ENCODE data around the gene INSYN2B.

INSYN2B gene

GRCh38 chr5:169895926-169896325 lies 84.4 kb downstream of the INSYN2B start:
- H3K36me3 ChIP-seq (ENCODE audit: low read length): no peaks in the 10 kb centered on the region
- H3K9me2 ChIP-seq (replicated peaks; ENCODE audit: insufficient read depth, low read length): no peaks in the 10 kb centered on the region
- no peaks in the 10 kb centered on the region for H4K20me1 ChIP-seq (ENCODE audit: low read depth, low read length)
- H3K27me3 ChIP-seq (ENCODE audit: low read length): no peaks in the 10 kb centered on the region
- no peak overlapping the region for H3K27ac ChIP-seq (ENCODE audit: low read depth, low read length)
- H3K9ac ChIP-seq (ENCODE audit: low read length): no peak overlapping the region
- no peak overlapping the region for H2AFZ ChIP-seq (ENCODE audit: low read depth, low read length, severe bottlenecking)
- H3K4me2 ChIP-seq (ENCODE audit: low read depth, low read length, poor library complexity, severe bottlenecking): no peak overlapping the region
- no peaks in the 10 kb centered on the region for H3K9me3 ChIP-seq (ENCODE audit: insufficient read depth, low read length)
- no peaks in the 10 kb centered on the region for H3F3A ChIP-seq (ENCODE audit: insufficient read depth)
- no peak for TF ChIP-seq CTCF (IDR thresholded peaks at IDR 0.05; ENCODE audit: insufficient read depth, low read length, poor library complexity, severe bottlenecking)
- no peak for TF ChIP-seq EZH2phosphoT487 (conservative IDR thresholded peaks at IDR 0.05; ENCODE audit: low read length)
- no peaks in the 10 kb centered on the region for H3K79me2 ChIP-seq (ENCODE audit: insufficient read depth, low read length)
- no peak overlapping the region for H3K4me3 ChIP-seq (ENCODE audit: insufficient read depth, low read length, poor library complexity, severe bottlenecking)

DNA sequence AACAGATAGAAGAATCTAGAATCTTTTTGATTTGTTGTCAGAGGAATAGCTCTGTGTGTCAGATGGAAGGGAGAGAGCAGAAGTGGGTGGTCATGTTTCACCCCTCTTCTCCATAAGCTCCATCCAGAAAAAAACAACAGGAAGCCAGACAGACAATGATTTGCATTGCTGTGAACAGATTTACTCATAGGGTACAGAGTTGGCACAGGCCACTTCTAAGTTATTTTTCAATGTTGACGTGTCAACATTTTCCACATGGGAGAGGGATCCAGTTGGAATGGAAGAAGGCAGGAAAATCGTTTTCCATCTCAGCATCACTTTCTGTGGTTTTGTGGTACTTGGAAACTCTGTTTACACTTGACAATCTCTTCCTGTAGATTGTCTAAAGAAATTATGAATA lies 86.7 kb downstream of the INSYN2B start:
- H3K9me3 ChIP-seq (ENCODE audit: insufficient read depth, low read length): no peaks in the 10 kb centered on the region
- no peak for TF ChIP-seq EZH2phosphoT487 (conservative IDR thresholded peaks at IDR 0.05; ENCODE audit: low read length)
- no peak for TF ChIP-seq CTCF (IDR thresholded peaks at IDR 0.05; ENCODE audit: insufficient read depth, low read length, poor library complexity, severe bottlenecking)
- H3K9me2 ChIP-seq (replicated peaks; ENCODE audit: insufficient read depth, low read length): no peaks in the 10 kb centered on the region
- H3F3A ChIP-seq (ENCODE audit: insufficient read depth): no peaks in the 10 kb centered on the region
- no peak overlapping the region for H3K4me2 ChIP-seq (ENCODE audit: low read depth, low read length, poor library complexity, severe bottlenecking)
- H3K27me3 ChIP-seq (ENCODE audit: low read length): no peaks in the 10 kb centered on the region
- no peak overlapping the region for H3K9ac ChIP-seq (ENCODE audit: low read length)
- H2AFZ ChIP-seq (ENCODE audit: low read depth, low read length, severe bottlenecking): no peak overlapping the region
- H3K4me3 ChIP-seq (ENCODE audit: insufficient read depth, low read length, poor library complexity, severe bottlenecking): no peak overlapping the region
- H3K36me3 ChIP-seq (ENCODE audit: low read length): no peaks in the 10 kb centered on the region
- H4K20me1 ChIP-seq (ENCODE audit: low read depth, low read length): no peaks in the 10 kb centered on the region
- H3K79me2 ChIP-seq (ENCODE audit: insufficient read depth, low read length): no peaks in the 10 kb centered on the region
- H3K27ac ChIP-seq (ENCODE audit: low read depth, low read length): no peak overlapping the region

- no peaks in the 10 kb centered on the region for H3K9me2 ChIP-seq (replicated peaks; ENCODE audit: insufficient read depth, low read length)
- no peaks in the 10 kb centered on the region for H3K36me3 ChIP-seq (ENCODE audit: low read length)
- no peak overlapping the region for H3K9ac ChIP-seq (ENCODE audit: low read length)
- TF ChIP-seq EZH2phosphoT487 (conservative IDR thresholded peaks at IDR 0.05; ENCODE audit: low read length) (no peak), CTCF (IDR thresholded peaks at IDR 0.05; ENCODE audit: insufficient read depth, low read length, poor library complexity, severe bottlenecking) (no peak)
- no peaks in the 10 kb centered on the region for H3K27me3 ChIP-seq (ENCODE audit: low read length)
- H3K79me2 ChIP-seq (ENCODE audit: insufficient read depth, low read length): no peaks in the 10 kb centered on the region
- H3K27ac ChIP-seq (ENCODE audit: low read depth, low read length): no peak overlapping the region
- no peak overlapping the region for H2AFZ ChIP-seq (ENCODE audit: low read depth, low read length, severe bottlenecking)
- no peaks in the 10 kb centered on the region for H4K20me1 ChIP-seq (ENCODE audit: low read depth, low read length)
- H3K4me2 ChIP-seq (ENCODE audit: low read depth, low read length, poor library complexity, severe bottlenecking): no peak overlapping the region
- H3K4me3 ChIP-seq (ENCODE audit: insufficient read depth, low read length, poor library complexity, severe bottlenecking): no peak overlapping the region
- H3K9me3 ChIP-seq (ENCODE audit: insufficient read depth, low read length): no peaks in the 10 kb centered on the region
- no peaks in the 10 kb centered on the region for H3F3A ChIP-seq (ENCODE audit: insufficient read depth)
Observed at GRCh38 chr5:169893010-169893409, 87.3 kb downstream of the INSYN2B start.
